ENCODE data around the gene TRAPPC11.
A peak's percentile ranks its signal among the peaks of the same experiment; 100 is the strongest.
"Not testable (repeated sequence)": the region's sequence is repeated elsewhere in the genome, so short reads cannot be mapped to it uniquely, and the experiment has no call there.

TRAPPC11 gene

DNA sequence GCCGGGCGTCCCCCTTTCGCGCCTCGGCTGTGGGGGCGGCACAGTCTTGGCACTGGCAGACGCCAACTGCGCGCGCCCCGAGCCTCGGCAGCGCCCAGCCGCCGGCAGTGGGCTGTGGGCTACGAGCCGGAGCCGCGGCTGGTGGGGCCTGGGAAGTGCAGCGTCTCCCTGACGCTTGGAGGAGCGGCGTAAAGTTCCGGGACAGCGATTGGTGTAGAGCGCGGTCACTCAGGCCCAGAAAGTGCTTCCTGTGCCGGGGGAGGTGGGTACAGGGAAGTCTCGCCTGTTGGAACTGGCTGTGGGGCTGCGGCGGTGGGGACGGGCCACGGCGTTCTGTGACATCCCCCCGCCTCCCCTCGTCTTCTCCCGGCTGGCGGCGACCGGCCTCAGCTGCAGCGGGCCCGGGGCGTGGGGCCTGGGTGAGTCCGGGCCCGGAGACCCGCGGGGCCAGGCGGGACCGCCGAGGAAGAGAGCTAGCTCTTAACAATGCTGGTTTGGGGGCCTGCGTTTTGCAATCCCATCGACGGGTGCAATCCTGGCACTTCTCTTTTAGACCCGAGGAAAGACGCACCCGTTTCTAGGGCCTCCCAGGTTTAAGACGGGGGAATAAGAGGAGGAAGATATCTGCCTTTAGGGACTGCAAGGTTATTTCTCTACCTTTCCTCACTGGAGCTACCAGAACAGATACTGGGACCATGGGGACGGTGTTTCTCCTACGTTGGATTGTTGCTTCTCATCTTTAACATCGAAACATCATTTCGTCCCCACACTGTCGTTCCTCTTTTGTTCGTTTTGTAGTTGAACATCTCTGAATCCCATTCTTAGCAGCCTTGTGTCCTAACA is at the start of gene TRAPPC11, which contains the start of gene RWDD4:
Gene TRAPPC11 (plus strand): TSS at position 265 of the 843 bp plus-strand sequence. CDS start 4,575 bp downstream, outside the sequence.
Gene RWDD4 (minus strand): TSS at position 157 of the 843 bp plus-strand sequence. CDS start 233 bp downstream, outside the sequence.
- DNase-seq = peak; percentile 98
- TF ChIP-seq GATA1 (IDR thresholded peaks at IDR 0.05; ENCODE audit: low read depth, low read length) (no peak), POLR2A (IDR thresholded peaks at IDR 0.05; ENCODE audit: low read length) (peak; percentile 90)

GRCh38 chr4:183610033-183610432 is 49.1 kb upstream of the TRAPPC11 start:
- TF ChIP-seq POLR2A (IDR thresholded peaks at IDR 0.05; ENCODE audit: low read length) = no peak
- TF ChIP-seq GATA1 (IDR thresholded peaks at IDR 0.05; ENCODE audit: low read depth, low read length) = no peak
- DNase-seq = no peak

DNA sequence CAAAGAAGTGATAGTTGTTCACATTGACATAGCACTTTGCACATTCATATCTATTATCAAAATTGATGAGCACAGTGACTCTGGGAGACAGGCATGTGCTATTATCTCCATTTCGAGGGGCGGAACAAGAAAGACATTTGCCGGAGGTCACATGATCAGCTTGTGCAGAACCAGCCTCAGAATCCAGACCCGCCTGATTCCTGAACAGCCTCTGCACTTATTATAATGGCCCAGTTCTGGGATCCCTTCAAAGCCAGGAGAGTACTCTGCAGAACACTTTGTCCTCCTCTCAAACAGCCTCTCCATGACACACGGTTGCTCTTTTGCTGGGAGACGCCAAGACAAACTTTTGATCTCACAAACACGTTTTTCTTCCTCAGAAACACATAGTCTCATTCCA is 48.5 kb upstream of the TRAPPC11 start:
- TF ChIP-seq GATA1 (IDR thresholded peaks at IDR 0.05; ENCODE audit: low read depth, low read length) = no peak
- DNase-seq = peak in 1 of 2 experiments; percentile 11

DNA sequence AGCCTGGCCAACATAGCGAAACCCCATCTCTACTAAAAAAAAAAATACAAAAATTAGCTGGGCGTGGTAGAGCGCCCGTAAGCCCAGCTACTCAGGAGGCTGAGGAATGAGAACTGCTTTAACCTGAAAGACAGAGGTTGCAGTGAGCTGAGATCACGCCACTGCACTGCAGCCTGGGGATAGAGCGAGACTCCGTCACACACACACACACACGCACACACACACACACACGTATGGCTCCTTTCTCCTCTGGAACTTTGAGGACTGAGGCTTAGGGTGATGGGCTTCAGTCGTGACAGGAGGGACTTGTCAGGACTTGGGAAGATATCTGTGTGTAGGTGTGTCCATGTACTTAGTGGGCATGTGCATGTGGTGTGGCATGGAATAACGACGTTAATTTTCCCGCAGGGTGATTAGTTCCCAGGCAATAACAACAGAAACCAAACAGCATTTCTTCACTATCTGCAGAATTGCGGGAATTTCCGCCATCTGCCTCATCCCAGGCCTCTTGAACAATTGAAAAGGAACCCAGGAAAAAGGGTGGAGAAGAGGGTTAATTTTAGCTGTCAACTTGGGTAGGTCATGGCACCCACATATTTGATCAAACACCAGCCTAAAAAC is 47.8 kb upstream of the TRAPPC11 start:
- TF ChIP-seq GATA1 (IDR thresholded peaks at IDR 0.05; ENCODE audit: low read depth, low read length) (no peak), POLR2A (IDR thresholded peaks at IDR 0.05; ENCODE audit: low read length) (no peak)
- no peak for DNase-seq

- no peak for DNase-seq
- TF ChIP-seq POLR2A (IDR thresholded peaks at IDR 0.05; ENCODE audit: low read length) (no peak), GATA1 (IDR thresholded peaks at IDR 0.05; ENCODE audit: low read depth, low read length) (no peak)
Measured at GRCh38 chr4:183612329-183613250, 46.5 kb upstream of the TRAPPC11 start.

GRCh38 chr4:183617075-183617474 is 42.0 kb upstream of the TRAPPC11 start:
- no peak for TF ChIP-seq POLR2A (IDR thresholded peaks at IDR 0.05; ENCODE audit: low read length)
- no peak for TF ChIP-seq GATA1 (IDR thresholded peaks at IDR 0.05; ENCODE audit: low read depth, low read length)
- DNase-seq = no peak

GRCh38 chr4:183618681-183619080 is 40.4 kb upstream of the TRAPPC11 start:
- DNase-seq = no peak
- TF ChIP-seq GATA1 (IDR thresholded peaks at IDR 0.05; ENCODE audit: low read depth, low read length) = no peak
- no peak for TF ChIP-seq POLR2A (IDR thresholded peaks at IDR 0.05; ENCODE audit: low read length)

DNA sequence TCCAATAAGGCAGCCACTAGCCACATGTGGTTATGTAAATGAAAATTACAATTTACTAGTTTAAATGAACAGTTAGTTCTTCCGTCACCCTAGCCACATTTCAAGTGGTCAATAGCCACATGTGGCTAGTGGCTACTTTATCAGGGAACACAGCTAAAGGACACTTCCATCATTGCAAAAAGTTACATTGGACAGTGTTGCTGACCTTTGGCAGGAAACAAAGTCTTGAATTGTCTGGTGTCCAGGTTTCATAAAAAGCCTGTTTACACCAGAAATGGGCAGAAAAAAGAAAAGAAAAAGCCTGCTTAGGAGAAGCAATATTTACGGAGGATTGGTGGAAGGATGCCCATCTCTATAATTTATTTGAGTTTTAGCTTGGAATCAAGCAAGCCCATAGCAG is 38.7 kb upstream of the TRAPPC11 start:
- DNase-seq = no peak

DNA sequence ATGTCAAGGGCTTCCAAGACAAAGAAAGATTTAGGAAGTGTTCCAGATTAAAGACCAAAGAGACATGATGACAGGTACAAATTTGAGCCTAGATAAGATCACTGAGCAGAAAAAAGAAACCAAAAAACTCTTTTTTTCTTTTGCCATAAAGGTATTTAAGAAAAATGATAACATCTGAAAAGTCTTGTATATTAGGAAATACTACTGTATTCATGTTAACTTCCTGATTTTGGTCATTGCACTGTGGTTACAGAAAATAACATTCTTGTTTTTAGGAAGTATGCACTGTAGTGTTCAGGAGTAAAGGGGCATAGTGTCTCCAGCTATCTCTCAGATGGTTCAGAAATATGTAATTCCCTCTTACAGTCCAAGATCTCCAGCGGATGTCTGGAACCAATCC is 37.2 kb upstream of the TRAPPC11 start:
- no peak for TF ChIP-seq GATA1 (IDR thresholded peaks at IDR 0.05; ENCODE audit: low read depth, low read length)
- no peak for TF ChIP-seq POLR2A (IDR thresholded peaks at IDR 0.05; ENCODE audit: low read length)
- DNase-seq = no peak

More for the DNA sequence above, 38.7 kb upstream of the TRAPPC11 start:
- no peak for TF ChIP-seq POLR2A (IDR thresholded peaks at IDR 0.05; ENCODE audit: low read length)
- no peak for TF ChIP-seq GATA1 (IDR thresholded peaks at IDR 0.05; ENCODE audit: low read depth, low read length)

GRCh38 chr4:183624548-183624947 is 34.5 kb upstream of the TRAPPC11 start:
- no peak for DNase-seq
- no peak for TF ChIP-seq POLR2A (IDR thresholded peaks at IDR 0.05; ENCODE audit: low read length)
- no peak for TF ChIP-seq GATA1 (IDR thresholded peaks at IDR 0.05; ENCODE audit: low read depth, low read length)

GRCh38 chr4:183626168-183626567 is 32.9 kb upstream of the TRAPPC11 start:
- DNase-seq = no peak
- TF ChIP-seq POLR2A (IDR thresholded peaks at IDR 0.05; ENCODE audit: low read length) = no peak
- TF ChIP-seq GATA1 (IDR thresholded peaks at IDR 0.05; ENCODE audit: low read depth, low read length) = no peak

DNA sequence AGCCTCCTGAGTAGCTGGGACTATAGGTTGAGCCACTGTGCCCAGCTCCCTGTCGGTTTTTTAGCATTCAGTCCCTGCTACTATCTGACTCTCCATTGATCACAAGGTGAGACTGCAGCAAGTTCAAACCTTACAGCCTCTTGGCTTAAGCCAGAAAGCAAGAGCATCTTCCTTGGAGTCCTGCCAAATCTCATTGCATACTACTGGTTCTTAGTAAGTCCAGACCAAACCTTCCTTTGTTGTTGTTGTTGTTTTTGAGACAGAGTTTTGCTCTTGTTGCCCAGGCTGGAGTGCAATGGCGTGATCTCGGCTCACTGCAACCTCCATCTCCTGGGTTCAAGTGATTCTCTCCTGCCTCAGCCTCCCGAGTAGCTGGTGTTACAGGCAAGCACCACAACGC is 31.8 kb upstream of the TRAPPC11 start:
- DNase-seq = not testable (repeated sequence)

- no peak for DNase-seq
Measured at GRCh38 chr4:183627979-183628588, 31.0 kb upstream of the TRAPPC11 start.

More at GRCh38 chr4:183627979-183628588, 31.0 kb upstream of the TRAPPC11 start:
- TF ChIP-seq GATA1 (IDR thresholded peaks at IDR 0.05; ENCODE audit: low read depth, low read length) = no peak
- TF ChIP-seq POLR2A (IDR thresholded peaks at IDR 0.05; ENCODE audit: low read length) = no peak
